Retinal pigment epithelial cell (primary cell): Measurements from ENCODE around the gene CAMTA2.
A peak's percentile ranks its signal among the peaks of the same experiment; 100 is the strongest.

Experiments
- DNase-seq: peaks from one replicate; pipeline ENCODE4 v3.0.0-alpha.2; 2010; ENCODE audit warnings: low read depth
- H3K4me3 ChIP-seq: 2 replicates; pipeline ENCODE4 v1.5.1; 2011; ENCODE audit warnings: mild to moderate bottlenecking, low read length, control low read depth, moderate library complexity
- CTCF ChIP-seq: conservative IDR thresholded peaks from 2 replicates; pipeline ENCODE4 v1.5.1; 2011; ENCODE audit warnings: low read depth, low read length, control low read depth, inconsistent platforms

Gene CAMTA2

GRCh38 chr17:4941319-4941610, 46.2 kb downstream of the CAMTA2 start:
- no peak for TF ChIP-seq CTCF
- no peak for DNase-seq
- peak overlapping the region; percentile 96 for H3K4me3 ChIP-seq

- peak overlapping the region; percentile 96 for H3K4me3 ChIP-seq
- no peak for DNase-seq
- no peak for TF ChIP-seq CTCF
These were observed 46.7 kb downstream of the CAMTA2 start for GRCh38 chr17:4940555-4941318.

- no peak for TF ChIP-seq CTCF
- DNase-seq = peak; percentile 99
- peak within 1 kb of the TSS; percentile 96 for H3K4me3 ChIP-seq
These were observed 47.5 kb downstream of the CAMTA2 start, which contains the start of the genes RNF167 and SLC25A11 for GRCh38 chr17:4939796-4940554. Gene RNF167, plus strand, starts transcription at chr17:4940268. Its CDS starts 642 bp downstream, at chr17:4940910. Gene SLC25A11, minus strand, starts transcription at chr17:4940046. Its CDS starts 136 bp downstream, at chr17:4939910.

- H3K4me3 ChIP-seq = peak overlapping the region; percentile 96
- DNase-seq = no peak
These were observed 48.0 kb downstream of the CAMTA2 start for GRCh38 chr17:4939546-4939795.

GRCh38 chr17:4938688-4939545, 48.6 kb downstream of the CAMTA2 start:
- no peak for TF ChIP-seq CTCF
- peak overlapping the region; percentile 96 for H3K4me3 ChIP-seq
- no peak for DNase-seq

More at GRCh38 chr17:4939546-4939795, 48.0 kb downstream of the CAMTA2 start:
- no peak for TF ChIP-seq CTCF

- DNase-seq = no peak
- no peak for TF ChIP-seq CTCF
- no peak overlapping the region for H3K4me3 ChIP-seq
These were observed 49.4 kb downstream of the CAMTA2 start for GRCh38 chr17:4938069-4938491.
